GM21717 (cell line): ENCODE measurements around the gene NAV2.

Experiments
- ATAC-seq: cut with Tn5 transposase; IDR thresholded peaks from one replicate; pipeline ENCODE4 v1.9.1; 2021; ENCODE audit warnings: mild to moderate bottlenecking, moderate library complexity; ENCODE audit not compliant: unreplicated experiment

Gene NAV2

DNA sequence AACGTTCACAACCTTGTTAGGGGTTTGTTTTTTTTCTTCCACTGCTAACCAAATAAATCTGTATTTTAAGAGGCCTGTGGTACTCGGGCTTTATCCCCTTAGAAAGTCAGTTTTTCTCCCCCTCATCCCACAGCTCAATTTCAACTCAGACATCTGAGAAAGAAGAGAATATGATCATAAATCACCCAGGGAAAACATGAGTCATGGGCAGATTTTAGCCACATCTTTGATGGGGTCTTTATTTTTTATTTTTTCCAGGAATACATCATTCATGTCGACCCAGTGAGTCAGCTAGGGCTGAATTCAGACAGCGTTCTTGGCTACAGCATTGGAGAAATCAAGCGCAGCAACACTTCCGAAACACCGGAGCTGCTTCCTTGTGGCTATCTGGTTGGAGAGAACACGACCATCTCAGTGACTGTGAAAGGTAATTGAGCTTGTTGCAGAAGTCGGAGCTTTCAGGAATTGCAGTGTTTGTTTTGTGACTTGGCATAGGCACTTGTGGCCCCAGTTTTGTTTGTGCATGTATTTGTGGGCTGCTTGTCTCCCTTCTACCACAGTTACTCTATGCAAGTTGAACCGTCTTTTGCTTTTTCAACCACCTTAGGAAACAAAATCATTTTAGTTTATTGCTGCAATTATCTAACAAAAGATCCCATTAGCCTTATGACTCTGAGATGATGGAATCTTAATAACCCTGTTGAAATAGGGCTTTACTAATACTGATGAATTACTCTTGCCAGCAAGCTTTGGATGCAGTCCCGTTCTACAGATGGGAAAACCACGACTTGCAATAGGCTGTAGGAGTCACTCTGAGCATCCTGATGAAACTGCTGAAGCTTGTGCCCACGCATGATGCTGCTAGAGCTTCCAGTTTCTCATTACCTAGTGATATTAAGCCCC lies 384.9 kb downstream of the NAV2 start:
- no peak for ATAC-seq

GRCh38 chr11:20099527-20099926 lies 386.9 kb downstream of the NAV2 start:
- no peak for ATAC-seq

DNA sequence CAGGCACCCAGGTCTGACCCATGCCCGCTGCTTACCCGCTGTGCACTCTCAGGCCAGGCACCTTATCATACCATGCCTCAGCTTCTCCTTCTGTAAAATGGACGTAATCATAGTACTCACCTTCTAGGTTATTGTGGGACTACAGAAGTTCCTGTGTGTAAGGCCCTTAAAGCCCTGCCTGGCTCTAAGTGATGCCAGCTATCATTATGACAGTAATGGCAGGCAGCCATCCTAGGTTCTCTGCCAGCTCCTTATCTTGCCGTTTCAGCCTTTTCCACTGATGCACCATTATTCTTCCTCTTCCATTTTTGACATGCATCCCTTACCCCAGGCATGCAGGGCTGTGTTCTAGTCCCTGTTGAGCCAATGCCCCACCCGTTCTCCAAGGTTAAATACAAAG lies 389.8 kb downstream of the NAV2 start:
- ATAC-seq: no peak

- no peak for ATAC-seq
Measured at GRCh38 chr11:20103281-20103680, 390.6 kb downstream of the NAV2 start.

- no peak for ATAC-seq
Measured at GRCh38 chr11:20105427-20105826, 392.8 kb downstream of the NAV2 start.

- ATAC-seq: no peak
Measured at GRCh38 chr11:20109731-20110445, 397.3 kb downstream of the NAV2 start.

- peak; percentile 77 for ATAC-seq
Measured at GRCh38 chr11:20110908-20111669, 398.5 kb downstream of the NAV2 start.

DNA sequence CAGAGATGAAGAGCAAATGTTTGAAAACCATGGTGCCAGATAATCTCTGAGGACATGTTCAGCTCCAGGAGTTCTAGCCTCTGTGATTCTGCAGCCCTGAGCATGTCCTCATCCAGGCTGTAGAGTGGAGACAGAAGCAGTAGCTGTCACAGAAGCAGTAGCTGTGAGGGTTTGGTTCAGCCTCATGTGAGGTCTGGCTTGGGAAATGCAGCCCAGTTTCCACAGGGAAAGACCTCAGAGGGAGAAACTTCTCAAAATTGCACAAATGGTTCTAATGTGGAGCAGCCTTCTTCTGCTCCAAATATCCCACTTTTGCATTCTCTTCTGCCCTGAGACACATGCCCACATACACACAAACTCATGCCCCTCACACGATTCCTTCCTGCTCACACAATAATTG lies 399.2 kb downstream of the NAV2 start:
- no peak for ATAC-seq

- ATAC-seq: no peak
Measured at GRCh38 chr11:20112291-20113148, 399.9 kb downstream of the NAV2 start.

DNA sequence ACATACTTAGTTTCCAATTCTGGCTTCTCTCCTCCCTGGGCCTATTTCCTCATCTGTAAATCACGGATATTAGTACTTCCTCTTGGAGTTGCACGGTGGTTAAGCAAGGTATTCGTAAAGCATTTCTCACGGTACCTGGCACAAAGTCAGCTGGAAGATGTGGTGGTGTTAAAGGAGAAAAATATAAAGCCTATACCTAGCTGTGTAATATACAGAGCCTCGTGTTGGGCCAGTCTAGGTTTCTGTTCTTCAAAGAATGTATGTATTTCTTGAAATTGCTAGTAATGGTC lies 400.5 kb downstream of the NAV2 start:
- ATAC-seq: no peak

DNA sequence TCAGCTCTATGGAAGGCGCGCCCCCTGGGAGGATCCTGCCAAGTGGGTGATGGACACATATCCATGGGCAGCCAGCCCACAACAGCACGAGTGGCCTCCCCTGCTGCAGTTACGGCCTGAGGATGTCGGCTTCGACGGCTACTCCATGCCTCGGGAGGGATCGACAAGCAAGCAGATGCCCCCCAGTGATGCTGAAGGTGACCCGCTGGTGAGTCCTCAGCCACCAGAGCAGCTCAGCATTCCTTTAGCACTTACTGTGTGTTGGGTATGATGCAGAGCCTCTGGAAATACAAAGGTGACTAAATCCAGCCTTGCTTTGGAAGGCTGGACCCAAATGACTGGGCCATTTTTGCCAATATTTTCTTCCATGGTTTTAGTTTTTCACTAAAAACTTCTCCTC lies 402.0 kb downstream of the NAV2 start:
- ATAC-seq: no peak

GRCh38 chr11:20116825-20117224 lies 404.2 kb downstream of the NAV2 start:
- ATAC-seq: no peak

- ATAC-seq: no peak
Measured at GRCh38 chr11:20117291-20117690, 404.7 kb downstream of the NAV2 start.

- no peak for ATAC-seq
Measured at GRCh38 chr11:20118209-20118608, 405.6 kb downstream of the NAV2 start.

GRCh38 chr11:20119315-20119714 lies 406.7 kb downstream of the NAV2 start:
- no peak for ATAC-seq

GRCh38 chr11:20120134-20120925 lies 407.7 kb downstream of the NAV2 start:
- no peak for ATAC-seq

- ATAC-seq: no peak
Measured at GRCh38 chr11:20122131-20122530, 409.5 kb downstream of the NAV2 start.

DNA sequence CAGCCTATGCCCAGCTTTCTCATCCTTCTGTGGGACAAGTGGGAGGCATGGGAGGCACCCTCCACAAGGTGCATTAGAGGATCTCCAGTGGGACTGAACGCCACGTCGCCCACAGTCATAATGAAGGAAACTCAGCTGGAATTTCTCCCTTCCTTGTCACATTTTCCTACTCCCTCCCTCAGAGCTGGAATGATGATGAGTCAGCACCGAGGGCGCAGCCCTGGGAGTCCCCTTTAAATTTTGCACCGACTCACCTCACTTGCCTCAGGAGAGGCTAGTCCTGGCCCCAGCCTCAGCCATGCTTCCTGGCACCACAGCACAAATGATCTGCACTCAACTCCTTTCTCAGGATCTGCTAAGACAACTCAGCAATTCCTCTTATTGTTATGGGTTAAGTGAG lies 413.3 kb downstream of the NAV2 start:
- ATAC-seq: no peak

DNA sequence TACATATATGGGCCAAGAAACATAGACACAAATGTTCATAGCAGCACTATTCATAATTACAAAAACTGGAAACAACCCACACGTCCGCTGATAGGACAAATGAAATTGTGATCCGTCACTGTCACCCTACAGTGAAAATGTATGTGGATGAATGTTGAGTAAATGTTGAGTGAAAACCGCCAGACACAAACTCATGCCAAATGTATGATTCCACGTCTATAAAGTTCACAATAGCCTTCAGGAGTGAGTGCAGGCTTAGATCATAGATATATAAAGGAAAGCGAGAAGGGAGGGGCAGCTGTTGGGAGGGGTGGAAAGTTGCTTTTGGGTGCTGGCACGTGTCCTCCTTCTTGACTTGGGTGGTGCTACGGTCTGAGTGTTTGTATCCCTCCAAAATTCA lies 414.1 kb downstream of the NAV2 start:
- no peak for ATAC-seq
